ENCODE results near the gene BNIP3. TPM values are rescaled to one million over a fixed set of nuclear protein-coding genes. Genes with fewer than 3 reads are reported as not detected.
"Not testable (repeated sequence)": the region's sequence is repeated elsewhere in the genome, so short reads cannot be mapped to it uniquely, and the experiment has no call there.

BNIP3 gene
- total RNA-seq, 1 donor from 2014 or later: 29.2 TPM

- Mint-ChIP-seq H3K4me1 (ENCODE audit: unreplicated experiment) (no peaks in the 10 kb centered on the region), H3K27me3 (ENCODE audit: unreplicated experiment) (no peaks in the 10 kb centered on the region), H3K27ac (ENCODE audit: unreplicated experiment) (no peak overlapping the region), H3K4me3 (ENCODE audit: unreplicated experiment) (no peak overlapping the region), H3K36me3 (ENCODE audit: unreplicated experiment) (peaks cover 30% of the 10 kb centered on the region), H3K9me3 (ENCODE audit: unreplicated experiment) (no peaks in the 10 kb centered on the region)
- TF ChIP-seq CTCF (IDR thresholded peaks at IDR 0.05): no peak
- no peak for DNase-seq (ENCODE audit: extremely low spot score, unreplicated experiment)
These were observed 26.0 kb downstream of the BNIP3 start for GRCh38 chr10:131955591-131956340.

DNA sequence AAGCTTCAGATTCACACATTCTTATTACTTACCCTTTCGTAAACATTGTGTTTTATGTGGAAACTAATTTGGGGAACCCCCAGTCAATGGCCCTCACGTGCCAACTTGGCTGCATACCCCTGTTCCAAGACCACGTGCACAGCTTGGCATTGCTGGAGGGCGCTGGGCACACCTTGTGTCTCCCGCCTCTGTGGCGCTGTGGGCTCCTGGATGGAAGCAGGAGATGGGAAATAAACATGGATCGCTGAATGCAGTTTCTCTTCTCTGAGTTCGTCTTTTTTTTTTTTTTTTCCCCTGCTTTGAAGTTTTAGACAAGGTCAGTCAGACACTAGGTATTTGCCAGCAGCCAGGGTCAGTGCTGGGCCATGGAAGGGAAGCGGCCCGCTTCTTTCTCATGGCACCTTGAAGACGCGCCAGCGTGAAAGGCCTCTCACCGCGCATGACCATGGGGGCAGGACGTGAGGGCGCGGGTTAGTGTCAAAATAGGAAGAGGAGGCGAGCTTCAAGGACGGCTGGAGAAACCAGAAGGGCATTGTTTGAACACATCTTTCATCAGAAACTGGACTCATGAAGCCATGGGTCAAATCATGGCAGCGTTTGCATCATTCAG, 27.3 kb downstream of the BNIP3 start:
- no peak for DNase-seq (ENCODE audit: extremely low spot score, unreplicated experiment)
- TF ChIP-seq CTCF (IDR thresholded peaks at IDR 0.05): no peak
- Mint-ChIP-seq H3K4me3 (ENCODE audit: unreplicated experiment) (no peak overlapping the region), H3K27ac (ENCODE audit: unreplicated experiment) (no peak overlapping the region), H3K4me1 (ENCODE audit: unreplicated experiment) (no peaks in the 10 kb centered on the region), H3K9me3 (ENCODE audit: unreplicated experiment) (no peaks in the 10 kb centered on the region), H3K36me3 (ENCODE audit: unreplicated experiment) (peaks cover 30% of the 10 kb centered on the region), H3K27me3 (ENCODE audit: unreplicated experiment) (no peaks in the 10 kb centered on the region)

- peaks cover 35% of the 10 kb centered on the region for H3K4me1 Mint-ChIP-seq (ENCODE audit: unreplicated experiment)
- not testable (repeated sequence) for H3K27ac Mint-ChIP-seq (ENCODE audit: unreplicated experiment); H3K9me3 Mint-ChIP-seq (ENCODE audit: unreplicated experiment); DNase-seq (ENCODE audit: extremely low spot score, unreplicated experiment); H3K27me3 Mint-ChIP-seq (ENCODE audit: unreplicated experiment); H3K4me3 Mint-ChIP-seq (ENCODE audit: unreplicated experiment)
- H3K36me3 Mint-ChIP-seq (ENCODE audit: unreplicated experiment): peaks cover 38% of the 10 kb centered on the region
These were observed 31.8 kb downstream of the BNIP3 start for GRCh38 chr10:131949908-131950307.

GRCh38 chr10:131949041-131949862, 32.5 kb downstream of the BNIP3 start:
- no peaks in the 10 kb centered on the region for H3K9me3 Mint-ChIP-seq (ENCODE audit: unreplicated experiment)
- H3K27ac Mint-ChIP-seq (ENCODE audit: unreplicated experiment): no peak overlapping the region
- H3K27me3 Mint-ChIP-seq (ENCODE audit: unreplicated experiment): no peaks in the 10 kb centered on the region
- H3K4me1 Mint-ChIP-seq (ENCODE audit: unreplicated experiment): peaks cover 39% of the 10 kb centered on the region
- H3K36me3 Mint-ChIP-seq (ENCODE audit: unreplicated experiment): peaks cover 39% of the 10 kb centered on the region
- no peak for TF ChIP-seq CTCF (IDR thresholded peaks at IDR 0.05)
- no peak for DNase-seq (ENCODE audit: extremely low spot score, unreplicated experiment)
- H3K4me3 Mint-ChIP-seq (ENCODE audit: unreplicated experiment): no peak overlapping the region

DNA sequence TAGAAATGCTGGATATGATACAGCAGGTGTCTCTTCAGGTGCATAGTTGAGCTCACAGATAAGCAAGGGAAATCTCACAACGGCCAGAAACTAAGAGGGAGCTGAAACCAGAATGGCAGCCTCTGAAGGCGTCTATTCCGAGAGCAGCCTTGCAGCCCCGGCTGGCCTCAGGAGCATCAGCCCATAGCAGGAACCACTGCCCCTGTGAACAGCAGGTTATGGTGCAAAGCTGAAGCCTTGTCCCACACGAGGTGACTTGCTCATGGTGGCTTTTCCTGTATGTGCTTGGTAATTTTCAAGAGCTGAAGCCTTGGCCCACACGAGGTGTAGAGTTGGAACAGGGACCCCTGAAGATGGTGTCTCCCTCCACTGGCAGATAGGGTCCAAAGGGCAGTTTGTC, 33.2 kb downstream of the BNIP3 start:
- H3K9me3 Mint-ChIP-seq (ENCODE audit: unreplicated experiment): no peaks in the 10 kb centered on the region
- DNase-seq (ENCODE audit: extremely low spot score, unreplicated experiment): no peak
- H3K4me3 Mint-ChIP-seq (ENCODE audit: unreplicated experiment): no peak overlapping the region
- peaks cover 34% of the 10 kb centered on the region for H3K36me3 Mint-ChIP-seq (ENCODE audit: unreplicated experiment)
- H3K27me3 Mint-ChIP-seq (ENCODE audit: unreplicated experiment): no peaks in the 10 kb centered on the region
- peaks cover 43% of the 10 kb centered on the region for H3K4me1 Mint-ChIP-seq (ENCODE audit: unreplicated experiment)
- no peak overlapping the region for H3K27ac Mint-ChIP-seq (ENCODE audit: unreplicated experiment)
- no peak for TF ChIP-seq CTCF (IDR thresholded peaks at IDR 0.05)

All from osteocyte (in vitro differentiated cells).